GM13977 (cell line): ENCODE measurements around the gene KLHL40.

Experiments used
- DNase-seq: peaks from one replicate; pipeline ENCODE4 v3.0.0; 2012; ENCODE audit warnings: low spot score
- CTCF ChIP-seq: IDR thresholded peaks from 2 replicates; pipeline ENCODE4 v1.5.1; 2012; ENCODE audit warnings: mild to moderate bottlenecking, control low read depth; ENCODE audit not compliant: insufficient read depth; ENCODE audit errors: extremely low read depth, missing control alignments
- in situ Hi-C: fragments of 300-500 bp; cut with MboI; formaldehyde crosslinking; loops from one replicate; pipeline ENCODE4 v1.12.0; 2022; ENCODE audit warnings: low sequenced_read_pairs, low pct_unique_long_range_greater_than_20kb, mixed read lengths, inconsistent platforms; ENCODE audit not compliant: unreplicated experiment

Gene KLHL40

GRCh38 chr3:42711491-42712343 lies 26.4 kb downstream of the KLHL40 start:
- in situ Hi-C loops: no loop called here
- no peak for DNase-seq

GRCh38 chr3:42712344-42712648 lies 27.0 kb downstream of the KLHL40 start:
- no peak for TF ChIP-seq CTCF
- in situ Hi-C loops: no loop called here
- no peak for DNase-seq

More at GRCh38 chr3:42711491-42712343, 26.4 kb downstream of the KLHL40 start:
- TF ChIP-seq CTCF: no peak

GRCh38 chr3:42712688-42713372 lies 27.5 kb downstream of the KLHL40 start:
- DNase-seq: no peak
- TF ChIP-seq CTCF: no peak
- in situ Hi-C loops: no loop called here

- no peak for TF ChIP-seq CTCF
- DNase-seq: no peak
- in situ Hi-C loops: no loop called here
Measured at GRCh38 chr3:42713747-42714146, 28.4 kb downstream of the KLHL40 start.

DNA sequence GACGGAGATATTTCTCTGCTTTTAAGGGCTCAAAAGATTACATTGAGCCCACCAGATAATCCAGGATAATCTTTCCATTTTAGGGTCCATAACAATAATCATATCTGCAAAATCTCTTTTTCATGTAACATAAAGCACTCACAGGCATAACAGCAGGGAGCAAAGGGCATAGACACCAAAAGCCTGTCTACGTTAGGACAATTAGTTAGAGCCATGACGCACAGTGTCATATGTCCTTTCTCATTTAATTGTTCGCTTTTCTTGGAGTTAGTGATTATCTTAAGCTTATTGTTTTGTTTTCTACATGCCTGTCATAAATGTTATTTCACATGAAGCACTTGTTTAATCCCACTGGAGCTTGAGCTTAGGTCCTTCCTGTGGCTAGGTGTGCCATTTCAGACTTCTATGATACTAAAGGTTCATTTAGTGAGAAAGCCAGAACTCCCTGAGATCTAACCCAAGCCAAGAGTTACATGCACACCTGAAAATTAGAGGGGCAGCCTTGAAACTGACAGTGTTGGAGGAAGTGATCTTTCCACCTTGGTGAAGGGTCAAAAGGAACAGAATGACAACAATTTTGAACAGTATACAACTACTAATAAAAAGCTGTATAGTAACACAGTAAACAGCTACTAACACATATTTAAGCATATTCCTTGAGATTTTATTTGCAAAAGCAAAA lies 29.0 kb downstream of the KLHL40 start:
- no peak for TF ChIP-seq CTCF
- in situ Hi-C loops: no loop called here
- no peak for DNase-seq

- in situ Hi-C loops: no loop called here
- DNase-seq: no peak
- TF ChIP-seq CTCF: no peak
Measured at GRCh38 chr3:42717306-42717705, 32.0 kb downstream of the KLHL40 start.
